GM19023 (cell line): ENCODE results near the gene FAM236A.
A peak's percentile ranks its signal among the peaks of the same experiment; 100 is the strongest.
"Not testable (repeated sequence)": the region's sequence is repeated elsewhere in the genome, so short reads cannot be mapped to it uniquely, and the experiment has no call there.

ENCODE experiments used
- ATAC-seq: cut with Tn5 transposase; IDR thresholded peaks from one replicate; pipeline ENCODE4 v1.9.1; 2021; ENCODE audit warnings: mild to moderate bottlenecking, moderate library complexity; ENCODE audit not compliant: unreplicated experiment

The FAM236A gene

GRCh38 chrX:72937906-72938305 is at the start of gene FAM236A:
Gene FAM236A, plus strand, starts transcription at chrX:72938206. Its CDS starts 57 bp downstream, at chrX:72938263.
- not testable (repeated sequence) for ATAC-seq

- ATAC-seq, result not testable (repeated sequence)
Measured at GRCh38 chrX:72889740-72890139, 48.3 kb upstream of the FAM236A start.

- not testable (repeated sequence) for ATAC-seq
Measured at GRCh38 chrX:72912315-72912714, 25.7 kb upstream of the FAM236A start, which contains the start of gene FAM236C. Gene FAM236C, plus strand, starts transcription at chrX:72912615. Its CDS starts 100 bp downstream, at chrX:72912715.

- ATAC-seq, result not testable (repeated sequence)
Measured at GRCh38 chrX:72916096-72916495, 21.9 kb upstream of the FAM236A start.

- ATAC-seq, result not testable (repeated sequence)
Measured at GRCh38 chrX:72932283-72932682, 5.7 kb upstream of the FAM236A start.

- ATAC-seq, result not testable (repeated sequence)
Measured at GRCh38 chrX:72936455-72936854, 1.6 kb upstream of the FAM236A start.

GRCh38 chrX:72936882-72937455 is 1.0 kb upstream of the FAM236A start:
- ATAC-seq, result not testable (repeated sequence)

GRCh38 chrX:72942272-72942671 is 4.3 kb downstream of the FAM236A start:
- ATAC-seq, result not testable (repeated sequence)

GRCh38 chrX:72943035-72943818 is 5.2 kb downstream of the FAM236A start:
- ATAC-seq, result peak; percentile 58

- peak; percentile 69 for ATAC-seq
Measured at GRCh38 chrX:72943819-72944169, 5.8 kb downstream of the FAM236A start, which contains the start of gene DMRTC1. Gene DMRTC1, minus strand, starts transcription at chrX:72943837. Its CDS starts 68,143 bp downstream, at chrX:72875694.

- ATAC-seq, result not testable (repeated sequence)
Measured at GRCh38 chrX:72959971-72960370, 22.0 kb downstream of the FAM236A start.

- ATAC-seq, result not testable (repeated sequence)
Measured at GRCh38 chrX:72971859-72972258, 33.9 kb downstream of the FAM236A start.

- not testable (repeated sequence) for ATAC-seq
Measured at GRCh38 chrX:72974885-72975284, 36.9 kb downstream of the FAM236A start.

GRCh38 chrX:72980894-72981469 is 43.0 kb downstream of the FAM236A start:
- ATAC-seq, result not testable (repeated sequence)
